PFSK-1 (cell line): ENCODE results near the gene CCDC88C.

Experiments
- FOXP2 ChIP-seq: optimal IDR thresholded peaks from 2 replicates; pipeline ENCODE3; 2011; ENCODE audit warnings: borderline replicate concordance, control low read depth, inconsistent platforms; ENCODE audit not compliant: insufficient read depth; ENCODE audit errors: extremely low read length, extremely low read depth
- POLR2AphosphoS5 ChIP-seq: IDR thresholded peaks from 2 replicates; pipeline ENCODE4 v1.6.1; 2012; ENCODE audit warnings: low read depth, mild to moderate bottlenecking, control low read depth, low read length, moderate library complexity
- SIN3A ChIP-seq: IDR thresholded peaks from 2 replicates; pipeline ENCODE4 v1.6.1; 2012; ENCODE audit warnings: mild to moderate bottlenecking, low read length, moderate library complexity, borderline replicate concordance; ENCODE audit not compliant: insufficient read depth
- TAF1 ChIP-seq: IDR thresholded peaks from 2 replicates; pipeline ENCODE4 v1.6.1; 2012; ENCODE audit warnings: low read length, control low read depth, borderline replicate concordance; ENCODE audit not compliant: insufficient read depth
- TF ChIP-seq, protein P1 (sequence below), 2 experiments: IDR thresholded peaks; 2 replicates each; pipeline versions ENCODE4 v1.6.1 to v1.8.0; 2011 to 2012; ENCODE audit warnings: low read depth in 2 of 2, low read length in 2 of 2, control low read depth in 1 of 2, inconsistent platforms in 1 of 2, mild to moderate bottlenecking in 1 of 2, moderate library complexity in 1 of 2; ENCODE audit not compliant: insufficient read depth in 1 of 2

Gene CCDC88C

DNA sequence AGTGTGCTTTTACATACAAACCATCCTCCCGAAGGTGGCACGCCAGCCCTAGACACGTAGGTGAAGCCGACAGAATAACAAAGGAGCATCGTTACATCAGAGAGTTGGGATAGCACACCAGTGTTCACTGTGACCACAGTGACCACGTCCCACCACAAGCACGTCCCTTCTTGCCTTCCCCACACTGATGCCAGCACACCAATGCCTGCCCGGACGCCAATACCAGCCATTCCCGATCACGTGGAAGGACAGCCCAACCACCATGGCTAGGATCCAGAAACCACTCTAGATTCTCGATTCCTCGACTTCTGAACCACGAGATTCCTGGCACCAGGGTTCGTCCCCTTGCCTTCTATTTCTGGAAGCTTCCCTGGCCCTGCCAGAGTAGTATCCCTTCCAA is 125.1 kb downstream of the CCDC88C start:
- TF ChIP-seq POLR2AphosphoS5 (no peak), SIN3A (no peak), TAF1 (no peak), FOXP2 (no peak)
- TF ChIP-seq, protein P1, sequence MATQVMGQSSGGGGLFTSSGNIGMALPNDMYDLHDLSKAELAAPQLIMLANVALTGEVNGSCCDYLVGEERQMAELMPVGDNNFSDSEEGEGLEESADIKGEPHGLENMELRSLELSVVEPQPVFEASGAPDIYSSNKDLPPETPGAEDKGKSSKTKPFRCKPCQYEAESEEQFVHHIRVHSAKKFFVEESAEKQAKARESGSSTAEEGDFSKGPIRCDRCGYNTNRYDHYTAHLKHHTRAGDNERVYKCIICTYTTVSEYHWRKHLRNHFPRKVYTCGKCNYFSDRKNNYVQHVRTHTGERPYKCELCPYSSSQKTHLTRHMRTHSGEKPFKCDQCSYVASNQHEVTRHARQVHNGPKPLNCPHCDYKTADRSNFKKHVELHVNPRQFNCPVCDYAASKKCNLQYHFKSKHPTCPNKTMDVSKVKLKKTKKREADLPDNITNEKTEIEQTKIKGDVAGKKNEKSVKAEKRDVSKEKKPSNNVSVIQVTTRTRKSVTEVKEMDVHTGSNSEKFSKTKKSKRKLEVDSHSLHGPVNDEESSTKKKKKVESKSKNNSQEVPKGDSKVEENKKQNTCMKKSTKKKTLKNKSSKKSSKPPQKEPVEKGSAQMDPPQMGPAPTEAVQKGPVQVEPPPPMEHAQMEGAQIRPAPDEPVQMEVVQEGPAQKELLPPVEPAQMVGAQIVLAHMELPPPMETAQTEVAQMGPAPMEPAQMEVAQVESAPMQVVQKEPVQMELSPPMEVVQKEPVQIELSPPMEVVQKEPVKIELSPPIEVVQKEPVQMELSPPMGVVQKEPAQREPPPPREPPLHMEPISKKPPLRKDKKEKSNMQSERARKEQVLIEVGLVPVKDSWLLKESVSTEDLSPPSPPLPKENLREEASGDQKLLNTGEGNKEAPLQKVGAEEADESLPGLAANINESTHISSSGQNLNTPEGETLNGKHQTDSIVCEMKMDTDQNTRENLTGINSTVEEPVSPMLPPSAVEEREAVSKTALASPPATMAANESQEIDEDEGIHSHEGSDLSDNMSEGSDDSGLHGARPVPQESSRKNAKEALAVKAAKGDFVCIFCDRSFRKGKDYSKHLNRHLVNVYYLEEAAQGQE (IDR thresholded peaks at IDR 0.05; ENCODE audit: insufficient read depth in 1 of 2, low read depth in 2 of 2, low read length in 2 of 2), result no peak

DNA sequence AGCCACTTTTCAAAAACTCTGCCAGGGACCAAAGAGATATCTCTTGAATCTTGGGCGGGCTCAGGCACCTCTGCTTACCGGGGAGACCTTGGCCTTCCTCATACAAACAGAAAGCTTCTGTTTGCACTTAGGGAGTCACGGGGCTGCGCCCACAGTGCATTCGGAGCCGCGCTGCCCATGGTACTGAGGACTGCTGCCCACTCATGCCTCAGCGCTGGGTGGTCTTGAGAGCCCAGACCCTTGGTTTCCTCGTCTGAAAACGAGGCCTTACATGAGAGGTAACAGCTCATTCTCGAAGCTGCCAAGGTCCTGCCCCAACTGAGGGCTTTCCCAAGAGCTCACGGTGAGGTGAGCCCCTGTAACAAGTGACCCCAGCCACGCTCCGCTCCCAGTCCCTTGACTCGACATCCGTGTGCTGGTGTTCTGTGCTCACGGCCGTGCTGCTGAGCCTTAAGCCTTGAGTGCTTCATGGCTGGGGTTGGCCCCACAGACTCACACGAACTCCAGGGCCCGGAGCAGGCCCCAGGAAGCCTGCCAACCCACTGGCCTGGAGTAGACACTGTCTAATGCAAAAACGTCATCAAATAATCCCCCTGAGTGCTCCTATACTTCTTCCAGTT is 125.7 kb downstream of the CCDC88C start:
- TF ChIP-seq SIN3A, result no peak
- TF ChIP-seq POLR2AphosphoS5, result no peak
- TF ChIP-seq, protein P1 (IDR thresholded peaks at IDR 0.05; ENCODE audit: insufficient read depth in 1 of 2, low read depth in 2 of 2, low read length in 2 of 2), result no peak
- TF ChIP-seq TAF1, result no peak
- TF ChIP-seq FOXP2, result no peak

DNA sequence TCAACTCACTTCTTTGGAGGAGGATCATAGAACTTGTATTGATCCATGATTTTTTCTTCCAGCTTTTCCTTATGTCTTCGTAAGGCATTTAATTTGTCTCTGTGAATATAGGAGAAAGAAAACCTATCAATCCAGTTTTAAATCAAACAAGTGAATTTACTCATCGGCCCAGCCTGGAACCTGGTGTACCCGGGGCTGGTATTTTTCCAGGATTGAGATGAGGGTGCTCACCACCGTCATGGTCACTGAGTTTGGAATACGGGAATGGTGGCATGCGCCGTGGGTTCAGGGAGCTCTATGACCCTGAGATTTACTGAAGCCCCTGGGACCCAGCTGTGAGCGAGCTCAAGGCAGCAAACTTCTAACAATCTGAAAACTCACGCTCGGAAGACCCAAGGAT is 126.6 kb downstream of the CCDC88C start:
- TF ChIP-seq POLR2AphosphoS5 (no peak), FOXP2 (no peak), TAF1 (no peak), SIN3A (no peak)
- TF ChIP-seq, protein P1 (IDR thresholded peaks at IDR 0.05; ENCODE audit: insufficient read depth in 1 of 2, low read depth in 2 of 2, low read length in 2 of 2), result no peak

DNA sequence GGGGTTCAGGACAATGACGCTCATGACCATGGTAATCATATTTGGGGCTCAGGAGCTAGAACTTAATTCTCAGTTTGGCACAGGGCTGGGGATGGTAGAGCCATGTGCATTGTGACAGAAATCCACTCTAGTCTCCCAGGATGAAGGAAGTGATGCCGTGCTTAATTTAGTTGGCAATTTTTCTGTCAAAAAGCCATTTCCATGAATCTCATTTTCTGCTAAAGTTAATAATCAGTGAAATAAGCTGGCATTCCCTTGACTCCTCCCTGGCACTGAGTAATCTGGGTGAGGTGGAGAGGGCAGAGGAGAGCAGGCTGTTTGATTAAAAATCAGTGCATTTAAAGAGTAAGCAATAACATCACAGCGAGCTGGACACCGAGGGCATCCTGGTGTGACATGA is 128.2 kb downstream of the CCDC88C start:
- no peak for TF ChIP-seq SIN3A
- TF ChIP-seq, protein P1 (IDR thresholded peaks at IDR 0.05; ENCODE audit: insufficient read depth in 1 of 2, low read depth in 2 of 2, low read length in 2 of 2), result no peak
- no peak for TF ChIP-seq TAF1
- no peak for TF ChIP-seq FOXP2
- no peak for TF ChIP-seq POLR2AphosphoS5

DNA sequence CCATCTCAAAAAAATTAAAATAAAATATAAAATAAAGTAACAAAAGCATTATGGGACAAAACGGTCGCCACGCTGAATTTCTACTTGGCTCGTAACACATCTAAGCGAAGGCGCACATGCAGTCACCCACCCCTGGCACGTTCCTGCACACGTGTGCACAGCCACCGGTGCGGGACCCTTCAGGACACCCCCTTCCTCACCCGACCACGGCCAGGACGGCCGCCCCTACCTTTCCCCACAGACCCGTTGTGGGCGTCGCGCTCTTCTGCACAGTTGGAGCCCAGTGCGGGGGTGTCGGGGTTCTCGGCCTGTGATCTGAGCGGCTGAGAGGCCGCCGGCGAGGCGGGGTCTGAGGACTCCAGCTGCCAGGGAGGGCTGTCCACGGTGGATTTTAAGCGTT is 128.7 kb downstream of the CCDC88C start:
- TF ChIP-seq SIN3A, result no peak
- TF ChIP-seq, protein P1 (IDR thresholded peaks at IDR 0.05; ENCODE audit: insufficient read depth in 1 of 2, low read depth in 2 of 2, low read length in 2 of 2), result no peak
- TF ChIP-seq POLR2AphosphoS5, result no peak
- no peak for TF ChIP-seq TAF1
- no peak for TF ChIP-seq FOXP2
